ENCODE measurements around the gene CSMD2. TPM values are rescaled to one million over a fixed set of nuclear protein-coding genes. Genes with fewer than 3 reads are reported as not detected.

The CSMD2 gene
- total RNA-seq, 2 experiments from 2014 or later: not detected

- TF ChIP-seq EZH2phosphoT487 (IDR thresholded peaks at IDR 0.05; ENCODE audit: borderline replicate concordance, low read depth, low read length): no peak
- TF ChIP-seq CTCF (conservative IDR thresholded peaks at IDR 0.05; ENCODE audit: low read length): no peak
- Histone ChIP-seq H3K9me2 (ENCODE audit: insufficient read depth, low read length) (no peaks in the 10 kb centered on the region), H4K20me1 (ENCODE audit: insufficient read depth, low read length) (no peaks in the 10 kb centered on the region), H3K4me1 (ENCODE audit: insufficient read depth, low read length, poor library complexity, severe bottlenecking) (no peaks in the 10 kb centered on the region), H3K27ac (ENCODE audit: low read depth, low read length, poor library complexity, severe bottlenecking) (no peak overlapping the region), H2AFZ (ENCODE audit: low read length) (no peak overlapping the region), H3K4me3 (ENCODE audit: low read depth, low read length, poor library complexity, severe bottlenecking) (no peak overlapping the region), H3K9me3 (ENCODE audit: low read length) (no peaks in the 10 kb centered on the region), H3K36me3 (ENCODE audit: insufficient read depth, low read length) (no peaks in the 10 kb centered on the region), H3K4me2 (ENCODE audit: low read length) (no peak overlapping the region), H3K79me2 (ENCODE audit: insufficient read depth, low read depth, low read length) (no peaks in the 10 kb centered on the region)
- BruUV-seq (replicated peaks): no TSS peak
- CTCF ChIA-PET (ENCODE audit: unreplicated experiment): no interaction called here
- no peak for DNase-seq (ENCODE audit: low spot score)
- POLR2A ChIA-PET: no interaction called here
- intact Hi-C loops (cut with micrococcal nuclease; ENCODE audit: unreplicated experiment): no loop called here
Measured at GRCh38 chr1:34029954-34030353, 135.1 kb downstream of the CSMD2 start.

- Histone ChIP-seq H3K9me2 (ENCODE audit: insufficient read depth, low read length) (no peaks in the 10 kb centered on the region), H3K4me2 (ENCODE audit: low read length) (no peak overlapping the region), H3K9me3 (ENCODE audit: low read length) (no peaks in the 10 kb centered on the region), H3K4me1 (ENCODE audit: insufficient read depth, low read length, poor library complexity, severe bottlenecking) (no peaks in the 10 kb centered on the region), H3K36me3 (ENCODE audit: insufficient read depth, low read length) (no peaks in the 10 kb centered on the region), H3K79me2 (ENCODE audit: insufficient read depth, low read depth, low read length) (no peaks in the 10 kb centered on the region), H4K20me1 (ENCODE audit: insufficient read depth, low read length) (no peaks in the 10 kb centered on the region), H3K4me3 (ENCODE audit: low read depth, low read length, poor library complexity, severe bottlenecking) (no peak overlapping the region), H2AFZ (ENCODE audit: low read length) (no peak overlapping the region), H3K27ac (ENCODE audit: low read depth, low read length, poor library complexity, severe bottlenecking) (no peak overlapping the region)
- no TSS peak for BruUV-seq (replicated peaks)
- intact Hi-C loops (cut with micrococcal nuclease; ENCODE audit: unreplicated experiment): no loop called here
- ChIA-PET POLR2A (interaction anchor here (0.6 kb wide), 1 partner anchor 448 kb away, joined by 4 read pairs; no protein-coding TSS in a partner anchor), CTCF (ENCODE audit: unreplicated experiment) (no interaction called here)
- DNase-seq (ENCODE audit: low spot score): no peak
- TF ChIP-seq EZH2phosphoT487 (IDR thresholded peaks at IDR 0.05; ENCODE audit: borderline replicate concordance, low read depth, low read length) (no peak), CTCF (conservative IDR thresholded peaks at IDR 0.05; ENCODE audit: low read length) (no peak)
Measured at GRCh38 chr1:34029515-34029914, 135.5 kb downstream of the CSMD2 start.

GRCh38 chr1:34028381-34029055, 136.5 kb downstream of the CSMD2 start:
- ChIA-PET CTCF (ENCODE audit: unreplicated experiment) (no interaction called here), POLR2A (no interaction called here)
- H3K9me2 ChIP-seq (ENCODE audit: insufficient read depth, low read length): no peaks in the 10 kb centered on the region
- H3K9me3 ChIP-seq (ENCODE audit: low read length): no peaks in the 10 kb centered on the region
- H3K79me2 ChIP-seq (ENCODE audit: insufficient read depth, low read depth, low read length): no peaks in the 10 kb centered on the region
- H3K4me1 ChIP-seq (ENCODE audit: insufficient read depth, low read length, poor library complexity, severe bottlenecking): no peaks in the 10 kb centered on the region
- H3K27ac ChIP-seq (ENCODE audit: low read depth, low read length, poor library complexity, severe bottlenecking): no peak overlapping the region
- DNase-seq (ENCODE audit: low spot score): no peak
- H3K36me3 ChIP-seq (ENCODE audit: insufficient read depth, low read length): no peaks in the 10 kb centered on the region
- no peaks in the 10 kb centered on the region for H4K20me1 ChIP-seq (ENCODE audit: insufficient read depth, low read length)
- H2AFZ ChIP-seq (ENCODE audit: low read length): no peak overlapping the region
- no peak overlapping the region for H3K4me2 ChIP-seq (ENCODE audit: low read length)
- intact Hi-C loops (cut with micrococcal nuclease; ENCODE audit: unreplicated experiment): no loop called here
- H3K4me3 ChIP-seq (ENCODE audit: low read depth, low read length, poor library complexity, severe bottlenecking): no peak overlapping the region
- TF ChIP-seq EZH2phosphoT487 (IDR thresholded peaks at IDR 0.05; ENCODE audit: borderline replicate concordance, low read depth, low read length) (no peak), CTCF (conservative IDR thresholded peaks at IDR 0.05; ENCODE audit: low read length) (no peak)
- BruUV-seq (replicated peaks): no TSS peak
